ENCODE measurements around the gene SLCO1B3.

SLCO1B3 gene

GRCh38 chr12:20800160-20800559 is 10.3 kb upstream of the SLCO1B3 start:
- no peak for DNase-seq (ENCODE audit: low spot score)
- TF ChIP-seq, protein P1, sequence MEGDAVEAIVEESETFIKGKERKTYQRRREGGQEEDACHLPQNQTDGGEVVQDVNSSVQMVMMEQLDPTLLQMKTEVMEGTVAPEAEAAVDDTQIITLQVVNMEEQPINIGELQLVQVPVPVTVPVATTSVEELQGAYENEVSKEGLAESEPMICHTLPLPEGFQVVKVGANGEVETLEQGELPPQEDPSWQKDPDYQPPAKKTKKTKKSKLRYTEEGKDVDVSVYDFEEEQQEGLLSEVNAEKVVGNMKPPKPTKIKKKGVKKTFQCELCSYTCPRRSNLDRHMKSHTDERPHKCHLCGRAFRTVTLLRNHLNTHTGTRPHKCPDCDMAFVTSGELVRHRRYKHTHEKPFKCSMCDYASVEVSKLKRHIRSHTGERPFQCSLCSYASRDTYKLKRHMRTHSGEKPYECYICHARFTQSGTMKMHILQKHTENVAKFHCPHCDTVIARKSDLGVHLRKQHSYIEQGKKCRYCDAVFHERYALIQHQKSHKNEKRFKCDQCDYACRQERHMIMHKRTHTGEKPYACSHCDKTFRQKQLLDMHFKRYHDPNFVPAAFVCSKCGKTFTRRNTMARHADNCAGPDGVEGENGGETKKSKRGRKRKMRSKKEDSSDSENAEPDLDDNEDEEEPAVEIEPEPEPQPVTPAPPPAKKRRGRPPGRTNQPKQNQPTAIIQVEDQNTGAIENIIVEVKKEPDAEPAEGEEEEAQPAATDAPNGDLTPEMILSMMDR (IDR thresholded peaks at IDR 0.05; ENCODE audit: extremely low read depth, insufficient read depth, missing control alignments) = no peak
- in situ Hi-C loops (cut with MboI; ENCODE audit: low pct_unique_long_range_greater_than_20kb, low sequenced_read_pairs, unreplicated experiment) = no loop called here

DNA sequence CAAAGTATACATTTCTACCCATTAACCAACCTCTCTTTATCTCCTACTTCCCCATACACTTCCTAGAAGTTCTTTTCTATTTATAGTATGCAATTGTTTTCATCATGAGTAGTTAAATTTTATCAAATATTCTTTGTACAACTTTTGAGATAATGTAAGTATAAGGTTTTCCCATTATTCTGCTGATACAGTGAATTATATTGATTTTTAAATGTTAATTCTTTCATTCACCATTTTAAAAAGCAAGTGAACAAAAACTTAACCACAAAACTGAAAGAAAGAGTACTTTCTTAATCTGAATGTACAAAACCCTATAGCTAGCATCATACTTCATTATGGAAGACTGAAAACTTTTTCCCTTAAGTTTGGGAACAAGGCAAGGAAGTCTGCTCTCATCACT is 9.5 kb upstream of the SLCO1B3 start:
- TF ChIP-seq, protein P1 (IDR thresholded peaks at IDR 0.05; ENCODE audit: extremely low read depth, insufficient read depth, missing control alignments) = no peak
- in situ Hi-C loops (cut with MboI; ENCODE audit: low pct_unique_long_range_greater_than_20kb, low sequenced_read_pairs, unreplicated experiment) = no loop called here
- DNase-seq (ENCODE audit: low spot score) = no peak

DNA sequence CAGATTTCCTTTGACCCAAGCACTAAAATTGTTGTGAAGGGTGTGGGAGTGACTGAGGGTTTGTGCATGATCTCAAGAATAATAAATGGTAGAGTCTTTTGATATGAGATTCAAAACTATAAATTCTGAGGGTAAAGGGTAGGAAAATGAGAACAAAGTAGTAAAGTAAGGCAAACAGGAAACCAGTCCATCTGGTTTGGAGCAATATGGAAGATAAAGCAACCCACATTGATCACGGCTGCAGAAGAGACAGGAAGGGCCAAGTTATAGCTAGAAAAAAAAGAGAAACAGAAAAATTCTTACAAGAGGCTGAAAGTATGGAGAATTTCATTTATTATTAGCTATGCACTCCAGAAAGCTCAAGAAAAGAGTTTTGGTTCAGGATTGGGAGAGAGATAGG is 4.6 kb upstream of the SLCO1B3 start:
- no peak for DNase-seq (ENCODE audit: low spot score)
- TF ChIP-seq, protein P1 (IDR thresholded peaks at IDR 0.05; ENCODE audit: extremely low read depth, insufficient read depth, missing control alignments) = no peak
- in situ Hi-C loops (cut with MboI; ENCODE audit: low pct_unique_long_range_greater_than_20kb, low sequenced_read_pairs, unreplicated experiment) = no loop called here

- in situ Hi-C loops (cut with MboI; ENCODE audit: low pct_unique_long_range_greater_than_20kb, low sequenced_read_pairs, unreplicated experiment) = no loop called here
- TF ChIP-seq, protein P1 (IDR thresholded peaks at IDR 0.05; ENCODE audit: extremely low read depth, insufficient read depth, missing control alignments) = no peak
- DNase-seq (ENCODE audit: low spot score) = no peak
Observed at GRCh38 chr12:20807192-20808080, 3.1 kb upstream of the SLCO1B3 start.

DNA sequence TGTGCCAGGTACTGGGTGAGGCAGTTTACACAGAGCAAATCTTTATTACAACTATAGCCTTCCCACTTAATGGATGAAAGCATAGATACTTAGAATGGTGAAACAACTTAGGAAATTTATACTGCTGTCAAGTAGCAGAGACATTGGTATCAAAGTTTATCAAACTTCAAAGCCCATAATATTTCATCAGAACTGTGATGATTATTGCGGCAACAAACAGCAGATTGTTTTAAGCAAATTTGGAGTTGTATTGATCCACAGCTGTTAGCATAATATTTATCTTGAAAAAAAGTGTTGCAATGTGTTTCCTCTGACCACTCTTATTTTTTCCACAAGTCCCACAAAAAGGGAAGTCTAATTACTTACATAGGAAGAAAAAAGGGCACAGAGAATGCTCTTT is 2.0 kb upstream of the SLCO1B3 start:
- DNase-seq (ENCODE audit: low spot score) = no peak
- TF ChIP-seq, protein P1 (IDR thresholded peaks at IDR 0.05; ENCODE audit: extremely low read depth, insufficient read depth, missing control alignments) = no peak
- in situ Hi-C loops (cut with MboI; ENCODE audit: low pct_unique_long_range_greater_than_20kb, low sequenced_read_pairs, unreplicated experiment) = no loop called here

GRCh38 chr12:20815574-20815973 is 5.1 kb downstream of the SLCO1B3 start:
- in situ Hi-C loops (cut with MboI; ENCODE audit: low pct_unique_long_range_greater_than_20kb, low sequenced_read_pairs, unreplicated experiment) = no loop called here
- DNase-seq (ENCODE audit: low spot score) = no peak
- TF ChIP-seq, protein P1 (IDR thresholded peaks at IDR 0.05; ENCODE audit: extremely low read depth, insufficient read depth, missing control alignments) = no peak

All from GM13977 (cell line).